ENCODE data around the gene PLCG1. TPM values are rescaled to one million over a fixed set of nuclear protein-coding genes. Genes with fewer than 3 reads are reported as not detected.

Gene PLCG1
- total and polyA plus RNA-seq, 2 donors (not counting 3 experiments of a cell fraction or from before 2014, with no cell fraction given) = 164 to 224 TPM

DNA sequence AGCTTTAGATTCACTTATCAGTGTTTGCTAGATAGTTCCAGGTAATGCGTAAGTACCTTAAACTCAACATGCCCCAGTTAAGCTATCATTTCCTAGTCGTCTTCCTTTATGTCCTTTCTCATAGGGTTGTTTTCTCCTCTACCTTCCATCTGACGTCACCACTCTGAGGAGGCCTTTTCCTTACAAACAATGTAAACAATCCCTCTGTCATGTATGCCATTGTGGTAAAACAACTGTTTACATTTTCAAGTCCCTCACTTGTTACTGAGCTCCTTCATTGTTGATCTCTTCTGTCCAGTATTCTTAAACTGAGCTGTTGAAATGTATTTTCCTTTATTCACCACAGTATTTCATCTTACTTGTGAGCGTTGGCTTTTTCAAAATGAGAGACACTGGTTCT lies 45.4 kb upstream of the PLCG1 start:
- intact Hi-C loops (cut with micrococcal nuclease) = no loop called here
- Histone ChIP-seq H3K9ac (replicated peaks; ENCODE audit: extremely low read depth, insufficient read depth, low read length) (no peak overlapping the region), H2AFZ (ENCODE audit: low read depth, low read length) (no peak overlapping the region), H3K9me3 (replicated peaks; ENCODE audit: control insufficient read depth, insufficient read depth, low read length) (no peaks in the 10 kb centered on the region), H3K27me3 (ENCODE audit: control insufficient read depth in 2 of 2, insufficient read depth in 2 of 2, low read length in 2 of 2) (no peaks in the 10 kb centered on the region), H3K9me1 (replicated peaks; ENCODE audit: control insufficient read depth, extremely low read depth, insufficient read depth, low read length) (no peaks in the 10 kb centered on the region), H3K36me3 (ENCODE audit: control insufficient read depth in 2 of 2, extremely low read depth in 1 of 2, insufficient read depth in 2 of 2, low read length in 2 of 2) (peaks cover 18 to 20% of the 10 kb centered on the region in 2 experiments), H4K20me1 (replicated peaks; ENCODE audit: control insufficient read depth, extremely low read depth, insufficient read depth, low read length) (no peaks in the 10 kb centered on the region), H3K4me3 (replicated peaks in 1 of 3; ENCODE audit: insufficient read depth in 1 of 3, low read depth in 1 of 3, low read length in 3 of 3) (no peak overlapping the region), H3K79me2 (ENCODE audit: control insufficient read depth, insufficient read depth, low read length) (peaks cover 3% of the 10 kb centered on the region), H3K27ac (ENCODE audit: insufficient read depth, low read depth, low read length) (no peak overlapping the region), H3K4me2 (ENCODE audit: insufficient read depth, low read length) (no peak overlapping the region), H3K4me1 (ENCODE audit: control insufficient read depth, extremely low read depth, insufficient read depth, low read length) (no peaks in the 10 kb centered on the region)
- dilution Hi-C loops (cut with MboI; ENCODE audit: extremely low pct_ligation_motif_present, low sequenced_read_pairs) = no loop called here
- TF ChIP-seq FOS (IDR thresholded peaks at IDR 0.05; ENCODE audit: borderline replicate concordance, insufficient read depth, low read length) = no peak
- TF ChIP-seq GATA2 (IDR thresholded peaks at IDR 0.05; ENCODE audit: insufficient read depth, insufficient read length, low read depth, low read length) = no peak
- TF ChIP-seq, protein P1, sequence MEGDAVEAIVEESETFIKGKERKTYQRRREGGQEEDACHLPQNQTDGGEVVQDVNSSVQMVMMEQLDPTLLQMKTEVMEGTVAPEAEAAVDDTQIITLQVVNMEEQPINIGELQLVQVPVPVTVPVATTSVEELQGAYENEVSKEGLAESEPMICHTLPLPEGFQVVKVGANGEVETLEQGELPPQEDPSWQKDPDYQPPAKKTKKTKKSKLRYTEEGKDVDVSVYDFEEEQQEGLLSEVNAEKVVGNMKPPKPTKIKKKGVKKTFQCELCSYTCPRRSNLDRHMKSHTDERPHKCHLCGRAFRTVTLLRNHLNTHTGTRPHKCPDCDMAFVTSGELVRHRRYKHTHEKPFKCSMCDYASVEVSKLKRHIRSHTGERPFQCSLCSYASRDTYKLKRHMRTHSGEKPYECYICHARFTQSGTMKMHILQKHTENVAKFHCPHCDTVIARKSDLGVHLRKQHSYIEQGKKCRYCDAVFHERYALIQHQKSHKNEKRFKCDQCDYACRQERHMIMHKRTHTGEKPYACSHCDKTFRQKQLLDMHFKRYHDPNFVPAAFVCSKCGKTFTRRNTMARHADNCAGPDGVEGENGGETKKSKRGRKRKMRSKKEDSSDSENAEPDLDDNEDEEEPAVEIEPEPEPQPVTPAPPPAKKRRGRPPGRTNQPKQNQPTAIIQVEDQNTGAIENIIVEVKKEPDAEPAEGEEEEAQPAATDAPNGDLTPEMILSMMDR (IDR thresholded peaks at IDR 0.05; ENCODE audit: extremely low read depth in 1 of 2, insufficient read depth in 1 of 2, low read depth in 1 of 2, low read length in 2 of 2) = no peak
- TF ChIP-seq, protein P2, sequence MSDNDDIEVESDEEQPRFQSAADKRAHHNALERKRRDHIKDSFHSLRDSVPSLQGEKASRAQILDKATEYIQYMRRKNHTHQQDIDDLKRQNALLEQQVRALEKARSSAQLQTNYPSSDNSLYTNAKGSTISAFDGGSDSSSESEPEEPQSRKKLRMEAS (IDR thresholded peaks at IDR 0.05; ENCODE audit: insufficient read depth, insufficient read length) = no peak
- FAIRE-seq = no peak
- CTCF ChIA-PET = interaction anchor here (0.8 to 1.8 kb wide), 2 partner anchors 100 to 101 kb away, joined by 3 to 14 read pairs; no protein-coding TSS in a partner anchor
- DNase-seq (ENCODE audit: low read depth, low spot score) = no peak
- POLR2A ChIA-PET = interaction anchor here (0.9 kb wide), 1 partner anchor 101 kb away, joined by 3 read pairs; no protein-coding TSS in a partner anchor
- BruUV-seq (replicated peaks) = no TSS peak

Measured in endothelial cell of umbilical vein (primary cell).